Activated CD8-positive, alpha-beta memory T cell treated with anti-CD3 and anti-CD28 coated beads for 36 hours (primary cell): ENCODE data around the gene DGUOK. TPM values are rescaled to one million over a fixed set of nuclear protein-coding genes. Genes with fewer than 3 reads are reported as not detected.
"Not testable (repeated sequence)": the region's sequence is repeated elsewhere in the genome, so short reads cannot be mapped to it uniquely, and the experiment has no call there.

Source experiments
- CTCF ChIA-PET: fragments of 350-600 bp; sonication (Branson Sonifier 250); formaldehyde crosslinking; loops from one replicate; lab custom pipeline; 2021; ENCODE audit warnings: antibody characterized with exemption; lab: Charles Lee
- POLR2A ChIA-PET: fragments of 350-600 bp; sonication (Branson Sonifier 250); formaldehyde crosslinking; loops from one replicate; lab custom pipeline; 2021; ENCODE audit warnings: antibody characterized with exemption; lab: Charles Lee
- total RNA-seq, 2 experiments: library from RNA; stranded (reverse); gene quantifications; one replicate each; pipeline ENCODE4 v1.2.3, GENCODE V29; 2021

DGUOK gene
- total RNA-seq, 2 experiments from 2014 or later, result 92.2 to 99.4 TPM

DNA sequence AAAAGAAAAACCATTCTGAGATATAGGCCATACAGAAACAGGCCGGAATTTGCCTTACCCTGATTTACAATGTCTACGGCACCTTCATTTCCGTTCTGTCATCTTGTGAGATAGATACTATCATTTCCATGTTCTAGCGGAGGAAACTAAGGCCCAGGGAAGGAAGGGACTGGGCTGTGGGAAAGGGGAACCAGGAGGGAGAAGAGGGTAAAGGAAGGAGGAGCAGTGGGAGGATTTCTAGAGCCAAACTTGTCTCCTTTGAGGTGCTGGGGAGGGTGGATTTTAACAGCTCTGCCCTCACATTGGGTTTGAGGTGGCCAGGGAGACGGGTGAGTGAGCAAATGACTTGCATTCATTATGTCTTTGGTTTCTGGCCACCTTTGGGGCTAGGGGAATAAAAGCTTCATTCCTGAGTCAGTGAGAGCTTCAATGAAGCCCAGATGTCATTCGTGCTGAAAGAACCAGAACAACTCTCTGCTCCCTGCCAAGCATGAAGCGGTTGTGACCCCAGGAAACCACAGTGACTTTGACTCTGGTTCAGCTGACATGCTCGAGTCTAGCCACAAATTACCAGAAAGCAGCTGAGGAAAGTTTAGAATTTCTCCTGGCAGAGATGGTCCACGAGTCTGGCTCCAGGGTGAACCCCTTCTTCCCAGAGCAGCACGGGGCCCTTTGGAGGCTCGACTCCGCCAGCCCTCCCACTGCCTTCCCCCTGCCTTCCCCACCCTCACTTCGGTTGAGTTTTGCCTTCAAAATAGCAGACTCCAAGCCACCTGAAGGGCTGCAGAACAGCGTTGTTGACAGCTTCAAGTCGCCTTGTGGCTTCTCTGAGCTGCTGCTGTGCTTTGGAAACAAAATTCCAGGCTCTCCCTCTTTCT lies 30.1 kb upstream of the DGUOK start:
- ChIA-PET CTCF (interaction anchor here (0.6 to 1.8 kb wide), 4 partner anchors 10 to 251 kb away, joined by 3 to 4 read pairs (median 3); partner anchors contain the start of gene STAMBP), POLR2A (interaction anchor here (0.7 to 1.1 kb wide), 2 partner anchors 42 to 282 kb away, joined by 3 to 4 read pairs; partner anchors contain the start of gene MOB1A)

DNA sequence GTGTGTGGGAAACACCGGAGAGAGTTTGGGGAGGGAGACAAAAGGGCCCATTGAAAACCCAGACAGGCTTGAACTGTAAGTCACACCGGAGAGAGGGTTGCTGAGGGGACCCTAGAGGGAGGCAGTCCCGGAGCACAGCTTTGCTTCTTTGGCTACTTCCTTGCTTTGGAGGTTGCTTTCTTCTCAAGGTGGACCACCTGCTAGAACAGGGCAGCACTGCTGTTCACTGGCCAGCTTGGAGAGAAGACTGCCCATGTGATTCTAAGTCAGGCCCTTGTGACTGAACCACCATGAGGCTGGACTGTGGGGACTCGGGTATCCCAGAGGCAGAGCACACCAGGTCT lies 29.5 kb upstream of the DGUOK start:
- CTCF ChIA-PET, result interaction anchor here (1.5 to 1.8 kb wide), 2 partner anchors 69 to 250 kb away, joined by 3 to 4 read pairs; partner anchors contain the start of gene STAMBP
- POLR2A ChIA-PET, result interaction anchor here (1.1 kb wide), 1 partner anchor 281 kb away, joined by 4 read pairs; the partner anchor contains the start of gene MOB1A

DNA sequence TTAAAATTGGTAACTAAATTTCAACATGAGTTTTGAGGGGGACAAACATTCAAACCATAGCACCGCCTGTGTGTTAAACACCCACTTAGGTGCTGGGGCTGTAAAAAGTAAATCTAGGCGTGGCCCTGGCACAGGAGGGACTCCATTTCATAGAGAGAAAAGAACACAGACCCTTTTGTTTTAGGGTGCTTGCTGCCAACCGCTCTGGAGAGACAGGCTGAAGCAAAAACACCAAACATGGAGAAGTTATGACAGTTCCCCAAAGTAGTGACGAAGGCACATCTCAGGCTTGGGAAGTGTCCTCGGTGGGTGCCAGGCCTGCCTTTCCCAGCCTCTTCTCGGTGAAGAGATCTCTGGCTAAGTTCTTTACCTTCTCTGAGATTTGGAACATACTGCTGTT lies 28.7 kb upstream of the DGUOK start:
- CTCF ChIA-PET, result interaction anchor here (1.8 kb wide), 1 partner anchor 69 kb away, joined by 4 read pairs; the partner anchor contains the start of gene STAMBP
- POLR2A ChIA-PET, result no interaction called here

- POLR2A ChIA-PET, result no interaction called here
- CTCF ChIA-PET, result no interaction called here
Observed at GRCh38 chr2:73899801-73900336, 26.8 kb upstream of the DGUOK start.

DNA sequence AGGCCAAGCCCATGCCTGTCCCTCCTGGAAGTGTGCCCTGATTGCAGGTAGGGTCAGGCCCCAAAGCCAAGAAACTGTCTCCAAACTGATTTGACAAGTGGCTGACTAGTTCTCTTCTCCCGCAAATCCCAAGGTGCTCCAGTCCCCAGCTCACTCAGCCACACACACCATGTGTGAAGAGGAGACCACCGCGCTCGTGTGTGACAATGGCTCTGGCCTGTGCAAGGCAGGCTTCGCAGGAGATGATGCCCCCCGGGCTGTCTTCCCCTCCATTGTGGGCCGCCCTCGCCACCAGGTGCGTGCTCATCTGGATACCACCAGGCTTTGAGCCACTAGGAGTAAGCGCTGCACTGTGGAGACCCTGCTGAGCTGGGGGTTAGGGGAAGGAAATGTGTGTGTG lies 25.5 kb upstream of the DGUOK start:
- CTCF ChIA-PET, result interaction anchor here (0.9 kb wide), 1 partner anchor 11 kb away, joined by 3 read pairs; no protein-coding TSS in a partner anchor

DNA sequence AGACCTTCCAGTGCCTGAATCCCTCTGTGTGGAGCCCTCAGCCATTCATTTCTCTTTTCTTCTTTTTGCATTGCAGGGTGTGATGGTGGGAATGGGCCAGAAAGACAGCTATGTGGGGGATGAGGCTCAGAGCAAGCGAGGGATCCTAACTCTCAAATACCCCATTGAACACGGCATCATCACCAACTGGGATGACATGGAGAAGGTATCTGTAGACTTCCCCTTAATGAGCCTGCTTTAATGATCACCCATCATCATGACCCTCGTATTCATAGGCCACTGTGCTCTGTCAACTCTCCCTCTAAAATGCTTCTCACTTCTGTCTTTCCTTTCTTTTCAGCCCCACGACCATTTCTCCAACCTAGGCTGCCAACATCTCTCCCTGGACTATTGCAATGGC lies 24.4 kb upstream of the DGUOK start:
- CTCF ChIA-PET, result interaction anchor here (0.6 kb wide), 1 partner anchor 27 kb away, joined by 4 read pairs; no protein-coding TSS in a partner anchor
- POLR2A ChIA-PET, result no interaction called here

More for the DNA sequence above, 25.5 kb upstream of the DGUOK start:
- POLR2A ChIA-PET, result interaction anchor here (0.8 kb wide), 1 partner anchor 246 kb away, joined by 4 read pairs; no protein-coding TSS in a partner anchor

DNA sequence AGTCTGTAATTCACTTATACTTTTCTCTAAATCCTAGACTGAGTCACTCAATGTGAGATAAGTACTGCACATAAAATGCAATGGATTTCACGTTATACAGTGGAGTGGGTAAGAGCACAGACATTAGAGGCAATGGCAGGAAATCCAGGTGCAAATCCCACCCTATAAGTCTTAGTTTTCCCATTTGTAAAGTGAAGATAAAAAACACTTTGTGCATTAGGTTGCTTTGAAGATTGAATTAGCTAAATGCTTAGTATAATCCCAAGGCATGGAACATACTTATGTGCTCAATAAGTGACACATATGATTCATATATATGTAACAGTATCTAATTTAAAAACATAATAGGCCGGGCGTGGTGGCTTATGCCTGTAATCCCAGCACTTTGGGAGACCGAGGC lies 23.4 kb upstream of the DGUOK start:
- ChIA-PET CTCF (no interaction called here), POLR2A (no interaction called here)

DNA sequence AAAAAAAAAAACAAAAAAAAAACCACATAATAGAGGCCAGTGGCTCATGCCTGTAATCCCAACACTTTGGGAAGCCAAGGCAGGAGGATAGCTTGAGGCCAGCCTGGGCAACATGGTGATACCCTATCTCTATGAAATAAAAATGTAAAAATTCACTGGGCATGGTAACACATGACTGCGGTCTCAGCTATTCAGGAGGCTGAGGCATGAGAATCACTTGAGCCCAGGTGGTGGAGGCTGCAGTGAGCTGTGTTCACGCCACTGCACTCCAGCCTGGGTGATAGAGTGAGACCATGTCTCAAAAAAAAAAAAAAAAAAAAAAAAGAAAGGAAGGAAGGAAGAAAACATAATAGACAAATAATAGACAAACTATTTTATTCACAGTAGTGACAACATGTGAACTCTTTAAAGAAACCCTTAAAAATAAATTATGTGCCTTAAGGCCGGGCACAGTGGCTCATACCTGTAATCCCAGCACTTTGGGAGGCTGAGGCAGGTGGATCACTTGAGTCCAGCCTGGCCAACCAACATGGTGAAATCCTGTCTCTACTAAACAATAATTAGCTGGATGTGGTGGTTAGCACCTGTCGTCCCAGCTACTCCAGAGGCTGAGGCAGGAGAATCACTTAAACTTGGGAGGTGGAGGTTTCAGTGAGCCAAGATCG lies 22.6 kb upstream of the DGUOK start:
- CTCF ChIA-PET, result interaction anchor here (1.2 kb wide), 1 partner anchor 12 kb away, joined by 5 read pairs; no protein-coding TSS in a partner anchor
- POLR2A ChIA-PET, result not testable (repeated sequence)

- CTCF ChIA-PET, result interaction anchor here (1.2 kb wide), 1 partner anchor 13 kb away, joined by 5 read pairs; no protein-coding TSS in a partner anchor
- POLR2A ChIA-PET, result no interaction called here
Observed at GRCh38 chr2:73904952-73905351, 21.7 kb upstream of the DGUOK start.

GRCh38 chr2:73906847-73907505 lies 19.7 kb upstream of the DGUOK start:
- CTCF ChIA-PET, result interaction anchor here (1.2 to 1.5 kb wide), 4 partner anchors 11 to 244 kb away, joined by 3 to 5 read pairs (median 4); no protein-coding TSS in a partner anchor
- POLR2A ChIA-PET, result no interaction called here

GRCh38 chr2:73907840-73908452 lies 18.7 kb upstream of the DGUOK start:
- POLR2A ChIA-PET, result no interaction called here
- CTCF ChIA-PET, result interaction anchor here (0.6 to 1.5 kb wide), 8 partner anchors 15 to 272 kb away, joined by 3 to 6 read pairs (median 4); partner anchors contain the start of gene ACTG2

DNA sequence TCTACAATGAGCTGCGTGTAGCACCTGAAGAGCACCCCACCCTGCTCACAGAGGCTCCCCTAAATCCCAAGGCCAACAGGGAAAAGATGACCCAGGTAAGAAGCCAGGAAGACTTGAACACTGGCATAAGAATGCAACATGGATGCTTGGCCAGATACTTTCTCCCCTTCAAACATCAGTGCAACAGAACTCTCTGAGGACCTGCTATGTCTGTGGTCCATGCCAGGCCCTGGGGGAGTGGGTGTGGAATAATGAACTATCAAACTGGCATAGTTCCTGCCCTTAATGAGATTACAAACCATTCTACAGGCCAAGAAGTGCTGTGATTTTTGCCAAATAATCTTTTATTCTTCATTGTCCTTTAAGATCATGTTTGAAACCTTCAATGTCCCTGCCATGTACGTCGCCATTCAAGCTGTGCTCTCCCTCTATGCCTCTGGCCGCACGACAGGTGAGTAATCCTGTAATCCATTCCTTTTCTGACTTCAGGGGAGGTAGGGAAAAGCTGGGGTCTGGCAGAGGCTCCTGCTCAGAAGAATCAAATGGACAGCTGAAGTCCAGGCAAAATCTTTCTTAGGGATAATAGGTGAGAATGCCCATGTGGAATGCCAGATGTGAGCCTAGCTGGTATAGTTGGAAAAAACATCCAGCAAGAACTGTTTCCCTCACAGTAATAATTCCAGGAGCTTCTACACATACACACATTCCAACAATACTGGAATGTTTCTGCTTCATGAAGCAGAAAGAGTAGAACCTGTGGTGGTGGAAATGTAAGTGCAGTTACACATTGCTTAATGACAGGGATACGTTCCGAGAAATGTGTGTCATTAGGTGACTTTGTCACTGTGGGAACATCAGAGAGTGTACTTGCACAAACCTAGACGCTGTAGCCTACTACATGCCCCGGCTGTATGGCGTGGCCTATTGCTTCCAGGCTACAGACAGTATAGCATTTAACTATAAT lies 17.7 kb upstream of the DGUOK start:
- POLR2A ChIA-PET, result no interaction called here
- CTCF ChIA-PET, result interaction anchor here (0.6 to 1.4 kb wide), 3 partner anchors 13 to 79 kb away, joined by 3 to 5 read pairs (median 4); no protein-coding TSS in a partner anchor

GRCh38 chr2:73910873-73911547 lies 15.7 kb upstream of the DGUOK start:
- POLR2A ChIA-PET, result no interaction called here
- CTCF ChIA-PET, result interaction anchor here (0.5 to 1.3 kb wide), 3 partner anchors 10 to 28 kb away, joined by 4 to 5 read pairs (median 4); no protein-coding TSS in a partner anchor

- POLR2A ChIA-PET, result no interaction called here
- CTCF ChIA-PET, result interaction anchor here (0.5 to 1.3 kb wide), 3 partner anchors 9 to 60 kb away, joined by 4 to 5 read pairs (median 5); no protein-coding TSS in a partner anchor
Observed at GRCh38 chr2:73911548-73912208, 15.0 kb upstream of the DGUOK start.

- ChIA-PET CTCF (interaction anchor here (0.6 kb wide), 1 partner anchor 91 kb away, joined by 3 read pairs; no protein-coding TSS in a partner anchor), POLR2A (no interaction called here)
Observed at GRCh38 chr2:73913414-73914054, 13.1 kb upstream of the DGUOK start.
